ENCODE results near the gene EXTL1.
"Not testable (repeated sequence)": the region's sequence is repeated elsewhere in the genome, so short reads cannot be mapped to it uniquely, and the experiment has no call there.

The EXTL1 gene, protein sequence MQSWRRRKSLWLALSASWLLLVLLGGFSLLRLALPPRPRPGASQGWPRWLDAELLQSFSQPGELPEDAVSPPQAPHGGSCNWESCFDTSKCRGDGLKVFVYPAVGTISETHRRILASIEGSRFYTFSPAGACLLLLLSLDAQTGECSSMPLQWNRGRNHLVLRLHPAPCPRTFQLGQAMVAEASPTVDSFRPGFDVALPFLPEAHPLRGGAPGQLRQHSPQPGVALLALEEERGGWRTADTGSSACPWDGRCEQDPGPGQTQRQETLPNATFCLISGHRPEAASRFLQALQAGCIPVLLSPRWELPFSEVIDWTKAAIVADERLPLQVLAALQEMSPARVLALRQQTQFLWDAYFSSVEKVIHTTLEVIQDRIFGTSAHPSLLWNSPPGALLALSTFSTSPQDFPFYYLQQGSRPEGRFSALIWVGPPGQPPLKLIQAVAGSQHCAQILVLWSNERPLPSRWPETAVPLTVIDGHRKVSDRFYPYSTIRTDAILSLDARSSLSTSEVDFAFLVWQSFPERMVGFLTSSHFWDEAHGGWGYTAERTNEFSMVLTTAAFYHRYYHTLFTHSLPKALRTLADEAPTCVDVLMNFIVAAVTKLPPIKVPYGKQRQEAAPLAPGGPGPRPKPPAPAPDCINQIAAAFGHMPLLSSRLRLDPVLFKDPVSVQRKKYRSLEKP

DNA sequence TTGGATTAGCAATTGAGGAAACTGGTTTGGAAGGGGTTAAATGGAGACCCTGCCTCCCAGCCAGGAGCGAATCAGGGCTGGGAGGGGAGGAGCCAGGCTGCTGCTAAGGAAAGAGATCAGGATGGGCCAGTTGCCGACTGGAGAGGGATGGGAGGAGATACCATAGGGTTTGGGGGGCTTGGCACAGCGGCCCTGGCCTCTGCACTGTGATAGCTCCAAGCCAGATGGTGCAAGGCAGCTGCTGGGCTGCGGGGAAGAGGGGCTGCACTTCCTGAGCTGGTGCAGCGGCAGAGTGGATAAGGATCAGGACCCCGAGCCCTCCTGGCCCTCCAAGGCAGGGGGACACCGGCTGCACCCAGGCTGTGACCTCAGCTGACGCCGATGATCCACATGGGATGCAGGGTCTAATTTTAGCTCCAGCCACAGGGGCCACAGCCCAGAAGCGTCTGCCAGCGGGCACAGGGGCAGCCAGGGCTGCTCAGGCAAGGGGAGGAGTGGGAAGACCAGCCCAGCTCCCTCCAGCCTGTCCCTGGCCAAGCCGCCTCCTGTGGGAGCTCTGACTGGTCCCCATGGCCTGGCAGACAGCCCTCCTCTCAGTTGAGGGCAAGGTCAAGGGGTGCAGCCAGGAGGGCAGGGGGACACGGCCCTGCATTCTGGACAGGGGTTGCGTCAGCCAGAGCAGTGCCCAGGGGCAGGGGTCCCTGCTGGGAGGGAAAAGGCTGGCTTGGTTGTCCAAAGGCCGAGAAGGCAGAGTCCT lies at the start of gene EXTL1:
TSS of gene EXTL1 (plus strand) at position 129 of the 757 bp plus-strand sequence. CDS start 872 bp downstream, outside the sequence.
- peak within 1 kb of the TSS; percentile 71 for H3K4me3 Mint-ChIP-seq
- no peaks in the 10 kb centered on the region for H3K36me3 Mint-ChIP-seq (ENCODE audit: low read depth)
- peaks cover 53% of the 10 kb centered on the region for H3K4me1 Mint-ChIP-seq (ENCODE audit: low read depth)
- no peaks in the 10 kb centered on the region for H3K9me3 Mint-ChIP-seq
- peaks cover 37% of the 10 kb centered on the region for H3K27me3 Mint-ChIP-seq
- intact Hi-C loops (cut with micrococcal nuclease) = no loop called here
- peak within 1 kb of the TSS; percentile 62 for H3K27ac Mint-ChIP-seq

DNA sequence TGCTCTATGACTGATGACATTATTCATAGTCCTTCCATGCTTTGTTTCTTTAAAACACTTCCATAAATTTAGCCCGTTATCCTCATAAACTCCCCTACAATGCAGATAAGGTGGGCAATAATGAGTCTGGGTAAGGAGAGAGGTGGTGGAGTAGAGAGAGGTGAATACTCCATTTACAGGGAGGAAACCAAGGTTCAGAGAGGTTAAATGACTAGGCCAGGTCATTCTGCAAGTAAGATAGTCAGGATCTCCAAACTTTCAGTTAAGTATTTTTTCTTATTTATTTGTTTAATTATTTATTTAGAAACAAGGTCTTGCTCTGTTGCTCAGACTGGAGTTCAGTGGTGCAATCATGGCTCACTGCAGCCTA lies 49.8 kb upstream of the EXTL1 start:
- Mint-ChIP-seq H3K9me3 (no peaks in the 10 kb centered on the region), H3K4me3 (no peak overlapping the region), H3K4me1 (ENCODE audit: low read depth) (peaks cover 21% of the 10 kb centered on the region), H3K27me3 (no peaks in the 10 kb centered on the region), H3K36me3 (ENCODE audit: low read depth) (peaks cover 89% of the 10 kb centered on the region), H3K27ac (peak overlapping the region; percentile 17)
- intact Hi-C loops (cut with micrococcal nuclease) = no loop called here

DNA sequence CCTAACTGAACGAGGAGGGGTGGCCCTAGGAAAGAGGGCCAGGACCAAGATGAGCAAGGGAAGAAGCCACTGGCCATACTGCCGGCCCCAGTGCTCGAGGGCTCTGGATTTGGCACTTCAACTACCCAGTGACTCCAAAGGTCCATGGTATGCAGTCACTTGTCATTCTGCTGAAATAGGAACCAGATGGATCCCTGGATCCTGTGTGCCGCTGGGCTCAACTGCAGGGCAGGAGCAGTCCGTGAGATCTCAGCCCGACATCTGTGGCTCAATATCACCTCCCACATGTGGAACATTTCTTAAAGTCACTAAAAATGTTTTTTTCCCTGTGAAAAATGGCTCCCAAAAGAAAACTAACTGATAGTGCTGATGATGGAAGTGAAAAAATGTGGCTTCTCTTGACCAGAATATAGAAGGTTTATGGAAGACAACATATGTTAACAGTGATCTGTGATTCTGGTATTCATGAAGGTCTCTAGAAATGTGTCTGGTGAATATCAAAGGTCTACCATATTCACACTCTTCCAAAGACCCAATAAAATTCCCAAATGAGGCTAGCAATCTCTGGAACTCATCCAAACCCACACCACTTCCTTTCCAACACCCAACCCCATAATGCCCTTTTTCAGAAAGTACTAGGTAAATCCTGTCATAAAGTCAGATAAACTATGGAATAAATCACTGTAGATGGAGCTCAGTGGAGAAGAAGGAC lies 47.8 kb upstream of the EXTL1 start:
- Mint-ChIP-seq H3K27ac (no peak overlapping the region), H3K4me3 (no peak overlapping the region), H3K36me3 (ENCODE audit: low read depth) (peaks cover 79% of the 10 kb centered on the region), H3K9me3 (no peaks in the 10 kb centered on the region), H3K27me3 (no peaks in the 10 kb centered on the region), H3K4me1 (ENCODE audit: low read depth) (peaks cover 21% of the 10 kb centered on the region)
- intact Hi-C loops (cut with micrococcal nuclease) = no loop called here

DNA sequence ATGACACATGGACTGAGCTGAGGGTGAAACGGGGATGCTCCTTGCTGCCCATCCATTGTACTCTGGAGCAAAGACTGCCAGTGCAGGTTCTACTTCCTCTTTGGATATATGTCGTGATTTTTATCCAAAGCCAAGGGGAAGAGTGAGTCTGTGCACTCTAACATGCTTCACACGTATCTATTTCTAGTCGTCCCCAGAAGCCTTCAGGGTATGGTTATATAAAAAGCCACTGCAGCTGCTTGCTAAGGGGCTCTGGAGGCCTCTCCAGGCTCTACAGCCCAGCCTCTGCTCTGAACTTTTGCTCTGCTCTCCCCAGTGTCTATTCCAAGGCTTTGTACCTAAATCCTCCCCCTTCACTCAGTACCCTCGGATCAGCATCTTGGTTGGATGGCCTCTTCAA lies 43.8 kb upstream of the EXTL1 start:
- Mint-ChIP-seq H3K4me3 (no peak overlapping the region), H3K36me3 (ENCODE audit: low read depth) (peaks cover 86% of the 10 kb centered on the region), H3K9me3 (no peaks in the 10 kb centered on the region), H3K27ac (no peak overlapping the region), H3K4me1 (ENCODE audit: low read depth) (no peaks in the 10 kb centered on the region), H3K27me3 (no peaks in the 10 kb centered on the region)
- intact Hi-C loops (cut with micrococcal nuclease) = no loop called here

DNA sequence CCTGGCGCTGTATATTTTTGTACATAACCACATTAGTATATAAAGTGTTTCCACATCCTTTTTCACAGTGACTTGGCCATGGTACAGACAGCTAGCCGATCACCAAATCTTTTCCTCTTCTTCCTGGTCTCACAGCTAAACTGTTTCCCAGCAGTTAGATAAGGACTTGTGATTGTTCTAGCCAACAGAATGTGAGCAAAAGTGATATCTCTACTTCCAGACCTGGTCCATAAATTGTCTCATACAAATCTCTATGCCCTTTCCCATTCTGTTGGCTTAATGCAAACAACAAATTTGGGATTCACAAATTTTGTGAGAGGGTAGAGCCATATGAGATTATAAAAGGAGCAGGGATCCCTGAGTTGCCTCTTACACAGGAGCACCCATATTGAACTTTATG lies 43.2 kb upstream of the EXTL1 start:
- Mint-ChIP-seq H3K9me3 (no peaks in the 10 kb centered on the region), H3K27me3 (no peaks in the 10 kb centered on the region), H3K27ac (no peak overlapping the region), H3K36me3 (ENCODE audit: low read depth) (peaks cover 86% of the 10 kb centered on the region), H3K4me1 (ENCODE audit: low read depth) (no peaks in the 10 kb centered on the region), H3K4me3 (no peak overlapping the region)
- intact Hi-C loops (cut with micrococcal nuclease) = no loop called here

DNA sequence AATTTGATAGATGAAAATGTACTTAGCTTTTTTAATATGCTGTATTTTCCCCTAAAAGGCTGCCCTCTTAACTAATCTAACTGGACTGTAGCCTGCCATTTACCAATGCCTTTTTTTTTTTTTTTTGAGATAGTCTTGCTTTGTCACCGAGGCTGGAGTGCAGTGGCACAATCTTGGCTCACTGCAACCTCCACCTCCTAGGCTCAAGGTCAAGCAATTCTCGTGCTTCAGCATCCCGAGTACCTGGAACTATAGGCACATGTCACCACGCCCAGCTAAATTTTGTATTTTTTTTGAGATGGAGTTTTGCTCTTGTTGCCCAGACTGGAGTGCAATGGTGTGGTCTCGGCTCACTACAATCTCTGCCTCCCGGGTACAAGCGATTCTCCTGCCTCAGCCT lies 42.4 kb upstream of the EXTL1 start:
- peaks cover 86% of the 10 kb centered on the region for H3K36me3 Mint-ChIP-seq (ENCODE audit: low read depth)
- no peak overlapping the region for H3K4me3 Mint-ChIP-seq
- H3K27me3 Mint-ChIP-seq = no peaks in the 10 kb centered on the region
- no peaks in the 10 kb centered on the region for H3K9me3 Mint-ChIP-seq
- H3K4me1 Mint-ChIP-seq (ENCODE audit: low read depth) = no peaks in the 10 kb centered on the region
- intact Hi-C loops (cut with micrococcal nuclease) = no loop called here
- H3K27ac Mint-ChIP-seq = no peak overlapping the region

DNA sequence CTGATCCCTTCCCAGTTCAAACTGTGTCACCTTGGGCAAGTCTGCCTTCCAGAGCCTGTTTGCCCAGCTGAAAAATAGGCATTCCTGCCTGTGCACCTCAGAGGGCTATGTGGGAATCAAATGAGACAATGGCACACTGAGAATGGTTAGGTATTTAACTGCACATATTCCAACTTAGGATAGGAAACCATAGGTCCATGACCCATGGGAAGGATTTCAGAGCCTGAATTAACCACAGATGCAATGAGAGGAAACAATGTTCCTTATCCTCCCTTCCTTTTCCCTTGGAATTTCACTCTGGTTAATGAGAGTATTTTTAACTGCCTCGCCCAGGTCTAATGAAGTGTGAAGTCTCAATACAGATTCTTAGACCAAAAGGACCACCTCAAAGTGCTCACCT lies 36.4 kb upstream of the EXTL1 start:
- Mint-ChIP-seq H3K36me3 (ENCODE audit: low read depth) (peaks cover 91% of the 10 kb centered on the region), H3K4me1 (ENCODE audit: low read depth) (peaks cover 16% of the 10 kb centered on the region), H3K27ac (no peak overlapping the region), H3K4me3 (no peak overlapping the region), H3K27me3 (no peaks in the 10 kb centered on the region), H3K9me3 (no peaks in the 10 kb centered on the region)
- intact Hi-C loops (cut with micrococcal nuclease) = no loop called here

DNA sequence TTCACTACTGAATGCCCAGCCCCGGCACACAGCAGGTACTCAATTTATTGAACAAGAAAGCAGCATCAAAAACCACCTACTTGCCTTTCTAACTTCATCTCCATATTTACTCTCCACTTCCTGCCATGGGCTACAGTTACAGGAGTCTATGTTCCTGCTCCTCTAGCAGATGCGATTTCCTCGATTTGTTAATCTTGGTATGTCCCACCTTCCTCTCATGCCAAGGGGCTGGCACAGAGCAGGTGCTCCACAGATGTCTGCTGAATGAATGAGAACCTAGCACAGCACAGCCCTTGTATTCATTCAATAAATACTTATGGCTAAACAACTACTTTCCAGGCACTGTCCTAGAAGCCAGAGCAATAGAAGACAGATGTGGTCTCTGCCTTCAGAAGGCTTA lies 35.9 kb upstream of the EXTL1 start:
- Mint-ChIP-seq H3K36me3 (ENCODE audit: low read depth) (peaks cover 88% of the 10 kb centered on the region), H3K4me1 (ENCODE audit: low read depth) (peaks cover 21% of the 10 kb centered on the region), H3K27me3 (no peaks in the 10 kb centered on the region), H3K4me3 (no peak overlapping the region), H3K27ac (no peak overlapping the region), H3K9me3 (no peaks in the 10 kb centered on the region)
- intact Hi-C loops (cut with micrococcal nuclease) = no loop called here

DNA sequence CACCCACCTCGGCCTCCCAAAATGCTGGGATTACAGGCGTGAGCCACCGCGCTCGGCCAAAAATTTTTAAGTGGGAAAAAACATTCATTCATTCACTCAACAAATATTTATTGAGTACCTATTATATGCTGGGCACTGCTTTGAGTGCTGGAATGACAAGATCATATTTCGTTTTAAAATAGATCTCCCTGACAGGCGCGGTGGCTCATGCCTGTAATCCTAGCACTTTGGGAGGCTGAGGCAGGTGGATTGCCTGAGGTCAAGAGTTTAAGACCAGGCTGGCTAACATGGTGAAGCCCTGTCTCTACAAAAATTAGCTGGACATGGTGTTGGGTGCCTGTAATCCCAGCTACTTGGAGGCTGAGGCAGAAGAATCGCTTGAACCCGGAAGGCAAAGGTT lies 34.8 kb upstream of the EXTL1 start:
- H3K27ac Mint-ChIP-seq; H3K27me3 Mint-ChIP-seq; H3K4me3 Mint-ChIP-seq; intact Hi-C loops (cut with micrococcal nuclease); H3K9me3 Mint-ChIP-seq: not testable (repeated sequence)
- peaks cover 29% of the 10 kb centered on the region for H3K4me1 Mint-ChIP-seq (ENCODE audit: low read depth)
- peaks cover 77% of the 10 kb centered on the region for H3K36me3 Mint-ChIP-seq (ENCODE audit: low read depth)

DNA sequence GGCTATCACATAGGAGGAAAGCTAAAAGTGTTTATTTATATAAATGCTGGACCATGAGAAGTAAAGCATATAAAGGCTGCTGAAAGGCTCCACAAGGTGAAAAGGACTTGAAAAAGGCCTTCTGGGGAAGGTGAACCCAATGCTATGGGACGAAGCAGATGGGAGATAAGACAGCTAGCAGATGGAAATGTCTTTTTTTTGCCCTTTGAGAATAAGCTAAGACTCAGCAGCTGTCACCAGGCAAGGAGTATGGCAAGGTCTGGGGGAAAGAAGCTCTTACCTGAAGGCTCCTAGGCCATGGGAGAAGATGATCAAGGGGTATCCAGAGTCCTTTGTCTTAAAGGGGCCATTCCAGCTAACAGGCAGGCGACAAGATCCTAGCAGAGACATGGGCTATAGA lies 33.6 kb upstream of the EXTL1 start:
- no peak overlapping the region for H3K4me3 Mint-ChIP-seq

DNA sequence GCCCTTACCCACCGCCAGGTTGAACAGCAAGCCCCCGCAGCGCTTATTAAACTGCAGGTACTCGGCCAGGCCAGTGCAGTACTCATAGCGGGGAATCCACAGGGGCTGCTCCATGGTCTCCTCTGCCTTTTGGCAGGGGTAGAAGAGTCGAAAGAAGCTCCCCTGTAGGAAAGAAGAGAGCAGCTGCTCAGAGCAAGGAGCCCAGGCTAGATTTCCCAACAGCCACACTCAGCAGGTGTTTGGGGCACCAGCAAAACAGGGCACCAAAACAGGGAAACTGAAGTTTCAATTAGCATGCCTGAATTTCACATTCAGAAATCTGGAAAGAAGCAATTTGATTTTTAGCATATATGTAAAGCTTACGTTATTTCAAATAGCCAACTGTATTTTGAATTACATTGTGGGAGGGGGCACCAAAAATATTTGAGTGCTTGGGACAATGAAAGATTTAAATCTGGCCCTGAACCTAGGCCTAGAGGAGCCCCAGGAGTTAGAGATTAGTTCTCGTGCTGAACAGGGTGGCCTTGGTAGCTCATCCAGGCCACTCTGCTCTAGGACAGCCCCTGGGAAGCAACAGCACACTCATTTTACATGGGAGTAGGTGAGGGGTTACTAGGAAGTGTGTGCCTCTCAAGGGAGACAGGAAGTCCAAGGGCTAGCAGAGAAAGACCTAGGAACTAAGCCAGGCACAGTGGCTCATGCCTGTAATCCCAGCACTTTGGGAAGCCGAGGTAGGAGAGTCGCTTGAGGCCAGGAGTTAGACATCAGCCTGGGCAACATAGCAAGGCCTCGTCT lies 31.9 kb upstream of the EXTL1 start:
- H3K27me3 Mint-ChIP-seq = no peaks in the 10 kb centered on the region
- no peak overlapping the region for H3K4me3 Mint-ChIP-seq
- no peaks in the 10 kb centered on the region for H3K9me3 Mint-ChIP-seq
- H3K4me1 Mint-ChIP-seq (ENCODE audit: low read depth) = peaks cover 53% of the 10 kb centered on the region
- no peak overlapping the region for H3K27ac Mint-ChIP-seq
- H3K36me3 Mint-ChIP-seq (ENCODE audit: low read depth) = peaks cover 62% of the 10 kb centered on the region
- intact Hi-C loops (cut with micrococcal nuclease) = no loop called here

More for the DNA sequence above, 33.6 kb upstream of the EXTL1 start:
- Mint-ChIP-seq H3K27me3 (no peaks in the 10 kb centered on the region), H3K36me3 (ENCODE audit: low read depth) (peaks cover 65% of the 10 kb centered on the region), H3K27ac (no peak overlapping the region), H3K4me1 (ENCODE audit: low read depth) (peaks cover 41% of the 10 kb centered on the region), H3K9me3 (no peaks in the 10 kb centered on the region)
- intact Hi-C loops (cut with micrococcal nuclease) = no loop called here

DNA sequence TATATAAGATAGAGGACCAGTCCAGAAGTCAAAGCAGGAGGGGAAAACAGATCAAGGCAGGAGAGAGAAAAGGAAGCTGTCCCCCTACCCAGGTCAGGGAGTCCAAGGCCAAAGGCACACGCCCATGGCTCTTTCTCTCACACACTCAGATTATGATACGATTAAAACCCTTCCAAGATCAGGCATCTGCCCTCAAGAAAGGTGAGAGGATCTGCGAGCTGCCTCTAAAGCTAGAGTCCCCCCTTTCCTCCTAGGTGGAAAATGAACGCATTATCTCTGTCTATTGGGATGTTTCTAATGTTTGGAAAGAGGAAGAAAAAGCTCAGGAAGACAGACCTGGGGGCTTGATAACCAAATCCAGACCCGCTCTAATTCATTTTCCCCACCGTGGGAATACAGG lies 31.3 kb upstream of the EXTL1 start:
- H3K4me1 Mint-ChIP-seq (ENCODE audit: low read depth) = peaks cover 59% of the 10 kb centered on the region
- H3K36me3 Mint-ChIP-seq (ENCODE audit: low read depth) = peaks cover 57% of the 10 kb centered on the region
- intact Hi-C loops (cut with micrococcal nuclease) = no loop called here
- H3K9me3 Mint-ChIP-seq = no peaks in the 10 kb centered on the region
- no peak overlapping the region for H3K27ac Mint-ChIP-seq
- H3K4me3 Mint-ChIP-seq = no peak overlapping the region
- no peaks in the 10 kb centered on the region for H3K27me3 Mint-ChIP-seq

DNA sequence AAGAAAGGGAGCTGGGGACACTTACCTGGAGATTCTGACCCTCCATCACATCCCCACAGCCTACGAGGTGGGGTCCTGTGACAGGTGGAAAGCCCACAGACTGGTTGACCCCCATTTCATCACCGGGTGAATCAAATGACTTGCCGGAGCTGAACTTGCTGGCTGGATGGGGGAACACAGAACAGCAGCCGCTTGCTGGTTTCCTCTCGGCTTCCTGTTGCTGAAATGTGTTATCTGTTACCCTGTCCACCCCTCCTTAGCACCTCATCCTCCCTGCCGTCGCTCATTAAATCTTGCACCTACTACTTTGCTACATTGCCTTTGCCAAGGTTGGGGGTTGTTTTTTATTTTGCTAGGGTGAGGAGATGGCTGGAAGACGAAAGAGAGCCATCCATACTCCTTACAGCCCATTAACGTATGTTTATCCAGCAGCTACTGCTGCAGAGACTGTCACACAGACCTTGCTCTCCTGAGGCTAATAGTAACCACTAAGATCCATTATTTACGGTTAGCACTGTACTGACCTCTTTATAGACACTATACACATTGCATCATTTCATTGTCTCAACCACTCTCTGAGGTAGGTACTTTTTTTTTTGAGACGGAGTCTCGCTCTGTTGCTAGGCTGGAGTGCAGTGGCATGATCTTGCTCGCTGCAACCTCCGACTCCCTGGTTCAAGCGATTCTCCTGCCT lies 30.7 kb upstream of the EXTL1 start:
- Mint-ChIP-seq H3K4me3 (no peak overlapping the region), H3K36me3 (ENCODE audit: low read depth) (peaks cover 51% of the 10 kb centered on the region), H3K27ac (no peak overlapping the region), H3K4me1 (ENCODE audit: low read depth) (peaks cover 59% of the 10 kb centered on the region), H3K27me3 (no peaks in the 10 kb centered on the region), H3K9me3 (no peaks in the 10 kb centered on the region)
- intact Hi-C loops (cut with micrococcal nuclease) = no loop called here

All from dendritic cell treated with granulocyte-macrophage colony-stimulating factor and Interleukin-4, amounts not matched to agents 40 ng/mL and 50 ng/mL, for 4 days (primary cell).